ENCODE data around the gene PNMA6E.

PNMA6E gene

GRCh38 chrX:153401133-153401764 is at the start of gene PNMA6E:
TSS of gene PNMA6E (minus strand) at chrX:153401350. CDS start at chrX:153398849, 2,501 bp downstream.
- DNase-seq: no peak

GRCh38 chrX:153450949-153451277 is 49.8 kb upstream of the PNMA6E start:
- no peak for DNase-seq

DNA sequence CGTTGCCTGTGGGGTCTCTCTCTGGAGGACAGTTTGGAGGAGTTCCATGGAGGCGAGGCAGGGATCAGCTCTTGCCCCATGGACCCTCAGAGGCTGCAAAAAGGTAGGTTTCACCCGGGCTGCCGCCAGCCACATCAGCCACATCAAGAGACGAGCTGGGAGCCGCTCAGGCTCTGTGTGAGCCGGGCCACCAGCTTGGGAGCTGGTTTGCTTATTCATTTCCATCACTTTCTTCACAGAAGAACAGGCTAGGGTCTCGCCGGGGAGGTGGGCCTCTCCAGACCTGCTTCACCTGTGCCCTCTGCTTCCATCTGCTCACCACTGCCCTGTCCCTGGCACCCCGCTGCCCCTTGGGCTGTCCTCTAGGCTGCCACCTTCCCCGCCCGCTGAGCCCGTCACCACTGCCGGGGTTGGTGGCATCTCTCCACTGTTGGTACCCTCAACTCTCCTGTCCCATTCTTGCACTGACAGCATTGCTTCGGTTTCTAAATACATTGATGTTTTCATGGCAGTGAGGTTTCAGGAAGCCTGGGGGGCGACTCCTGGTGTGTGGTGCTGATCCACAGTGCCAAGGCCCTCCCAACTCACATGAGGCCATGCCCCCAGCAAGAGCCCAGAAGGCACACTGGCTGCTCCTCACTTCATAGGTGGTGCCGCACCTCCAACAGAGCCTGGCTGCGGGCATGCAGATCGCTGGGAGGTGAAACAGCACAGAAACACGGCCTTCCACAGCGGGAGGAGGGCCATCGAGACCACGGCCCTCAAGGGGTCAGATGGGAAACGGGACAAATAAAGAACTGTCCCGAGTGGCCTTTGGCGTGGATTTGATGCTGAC is 49.2 kb upstream of the PNMA6E start:
- DNase-seq: no peak

GRCh38 chrX:153449368-153450113 is 48.4 kb upstream of the PNMA6E start:
- no peak for DNase-seq

- DNase-seq: no peak
These were observed 47.6 kb upstream of the PNMA6E start for GRCh38 chrX:153448556-153449367.

DNA sequence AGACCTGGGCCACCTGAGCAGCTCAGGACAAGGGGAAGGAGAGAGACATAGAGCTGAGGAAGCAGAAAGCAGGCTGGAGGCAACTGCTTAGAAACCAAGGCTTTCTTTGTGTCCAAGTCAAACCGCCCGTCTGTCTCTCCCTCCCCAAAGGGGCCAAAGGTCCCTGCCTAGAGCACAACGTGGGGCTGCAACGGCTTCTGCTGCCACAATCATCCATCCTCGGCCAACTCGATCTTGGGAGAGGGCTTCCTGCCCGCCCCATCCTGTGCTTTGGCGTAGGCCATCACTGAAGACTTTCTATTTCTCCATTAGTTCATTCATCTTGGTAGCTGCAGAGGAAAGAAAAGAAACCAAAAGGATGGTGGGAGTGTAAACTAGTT is 46.4 kb upstream of the PNMA6E start:
- no peak for DNase-seq

GRCh38 chrX:153446950-153447580 is 45.9 kb upstream of the PNMA6E start:
- DNase-seq: no peak

DNA sequence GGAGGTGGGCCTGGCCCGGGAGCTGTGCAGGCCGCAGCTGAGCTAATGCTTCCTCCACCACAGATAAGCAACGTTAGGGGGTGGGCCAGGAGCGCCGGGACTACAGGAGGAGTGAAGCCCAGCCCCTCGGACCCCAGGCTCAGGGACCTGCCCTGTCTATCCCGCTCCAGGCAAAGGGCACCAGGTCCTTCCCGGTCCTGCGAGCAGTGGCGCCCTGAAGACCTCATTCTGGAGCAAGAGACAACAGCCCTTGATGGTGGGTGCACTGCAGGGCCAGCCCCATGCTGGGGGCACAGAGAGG is 45.4 kb upstream of the PNMA6E start:
- DNase-seq: no peak

DNA sequence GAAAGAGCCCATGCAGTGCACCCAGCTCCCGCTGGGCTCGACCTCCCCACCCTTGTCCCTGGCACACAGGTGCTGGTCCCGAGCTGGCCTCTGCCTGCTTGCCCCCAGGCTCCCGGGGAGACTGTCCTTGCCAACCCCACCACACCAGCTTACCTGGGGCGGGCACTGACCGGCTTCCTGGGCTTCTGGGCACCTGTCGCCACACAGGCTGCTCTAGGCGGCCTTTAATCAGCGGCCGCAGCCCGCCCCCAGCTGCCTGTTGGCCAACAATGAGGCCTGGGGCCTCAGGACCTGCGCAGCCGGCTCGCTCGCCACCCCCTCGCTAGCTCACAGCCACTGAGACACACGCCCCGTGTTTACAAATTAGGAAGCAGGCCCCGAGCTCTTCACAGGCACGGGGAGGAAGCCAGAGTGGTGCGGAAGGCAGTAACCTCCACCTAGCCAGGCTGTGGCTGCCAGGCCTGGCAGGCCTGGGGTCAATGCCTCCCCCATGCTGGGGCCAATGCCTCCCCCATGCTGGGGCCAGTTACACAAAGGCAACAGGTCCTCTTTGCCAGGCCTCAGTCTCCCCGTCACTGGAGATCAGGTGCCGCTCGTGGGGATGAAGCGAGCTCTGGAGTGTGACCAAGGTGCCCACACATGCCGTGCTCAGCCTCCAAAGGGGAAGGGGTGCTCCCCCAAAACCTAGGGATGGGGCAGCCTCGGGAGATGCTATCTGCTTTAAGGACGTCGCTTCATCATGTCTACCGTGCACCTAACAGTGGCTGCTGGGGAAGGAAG is 44.9 kb upstream of the PNMA6E start, which contains the start of gene TREX2:
TSS of gene TREX2 (minus strand) at position 201 of the 780 bp plus-strand sequence. CDS start 626 bp downstream, outside the sequence.
- DNase-seq: no peak

DNA sequence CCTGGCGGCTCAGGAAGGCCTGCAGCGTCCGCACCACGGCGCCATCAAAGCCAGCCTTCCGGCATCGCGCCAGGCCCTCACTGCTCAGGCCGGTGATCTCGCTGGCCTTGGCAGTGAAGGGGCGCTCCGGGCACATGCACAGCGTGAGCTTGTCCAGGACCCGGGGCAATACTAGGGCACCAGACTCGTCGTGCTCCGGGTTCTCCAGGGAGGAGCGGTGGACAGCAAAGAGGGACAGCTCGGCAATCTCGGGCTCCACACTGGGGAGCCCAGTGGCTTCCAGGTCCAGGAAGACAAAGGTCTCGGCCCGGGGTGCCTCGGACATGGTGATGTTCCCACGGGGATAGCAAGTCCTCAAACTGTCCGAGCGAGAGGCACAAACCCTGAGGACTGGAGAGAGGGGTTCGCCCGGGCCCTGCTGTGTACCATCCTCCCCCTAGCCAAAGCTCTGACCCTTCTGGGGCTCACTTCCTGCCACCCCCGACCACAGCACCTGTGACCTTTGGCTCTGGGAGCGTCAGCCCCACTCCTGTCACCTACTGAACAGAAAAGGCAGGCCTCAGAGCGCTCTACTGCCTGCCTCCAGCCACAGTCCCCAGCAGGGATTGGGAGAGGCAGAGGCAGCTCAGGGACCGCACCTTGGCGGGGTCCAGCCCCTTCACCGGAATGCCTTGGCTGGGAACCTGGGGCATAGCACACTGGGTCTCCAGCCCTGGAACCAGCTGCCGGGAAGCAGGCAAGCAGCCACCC is 44.1 kb upstream of the PNMA6E start:
- no peak for DNase-seq

GRCh38 chrX:153444333-153445011 is 43.3 kb upstream of the PNMA6E start:
- DNase-seq: no peak

- DNase-seq: no peak
These were observed 42.6 kb upstream of the PNMA6E start for GRCh38 chrX:153443476-153444332.

- DNase-seq: no peak
These were observed 41.3 kb upstream of the PNMA6E start for GRCh38 chrX:153442463-153442862.

DNA sequence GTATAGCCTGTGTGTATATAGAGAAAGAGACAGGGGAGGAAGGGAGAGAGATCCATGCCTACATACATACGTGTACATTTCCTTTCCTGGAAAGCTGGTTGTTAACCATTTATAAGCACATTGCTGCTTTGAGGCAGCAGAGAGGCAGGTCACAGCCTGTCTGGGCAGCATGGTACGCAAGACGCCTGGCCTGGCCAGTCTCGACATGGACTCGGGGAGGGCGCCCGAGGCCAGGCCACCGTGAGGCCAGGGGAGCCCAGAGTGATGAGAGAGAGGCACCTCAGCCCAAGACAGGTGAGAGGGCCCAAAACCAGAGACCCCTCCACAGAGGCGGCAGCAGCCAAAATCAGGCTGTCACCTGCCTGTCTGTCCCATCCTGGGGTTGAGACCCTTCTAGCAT is 40.8 kb upstream of the PNMA6E start:
- no peak for DNase-seq

- no peak for DNase-seq
These were observed 40.1 kb upstream of the PNMA6E start for GRCh38 chrX:153441296-153441695.

- no peak for DNase-seq
These were observed 39.5 kb upstream of the PNMA6E start for GRCh38 chrX:153440556-153441135.

- no peak for DNase-seq
These were observed 38.8 kb upstream of the PNMA6E start for GRCh38 chrX:153439977-153440376.

DNA sequence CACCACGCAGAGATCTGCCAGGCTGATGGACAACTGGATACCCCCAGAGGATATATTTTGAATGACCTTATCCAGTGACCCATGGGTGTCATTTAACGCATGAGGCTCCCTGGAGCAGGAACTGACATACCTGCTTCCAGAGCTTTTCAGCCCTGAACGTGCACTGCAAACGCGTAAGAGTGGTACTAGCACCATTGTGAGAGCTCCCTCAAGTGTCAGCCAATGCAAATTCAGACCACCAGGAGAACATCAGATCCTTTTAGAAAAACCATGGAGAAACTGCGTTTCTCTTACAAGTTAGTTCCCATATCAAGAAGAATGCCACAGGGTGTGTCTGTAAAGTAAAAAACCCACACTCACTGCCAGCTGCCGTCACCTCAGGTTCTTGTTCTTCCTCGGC is 37.4 kb upstream of the PNMA6E start:
- DNase-seq: no peak

DNA sequence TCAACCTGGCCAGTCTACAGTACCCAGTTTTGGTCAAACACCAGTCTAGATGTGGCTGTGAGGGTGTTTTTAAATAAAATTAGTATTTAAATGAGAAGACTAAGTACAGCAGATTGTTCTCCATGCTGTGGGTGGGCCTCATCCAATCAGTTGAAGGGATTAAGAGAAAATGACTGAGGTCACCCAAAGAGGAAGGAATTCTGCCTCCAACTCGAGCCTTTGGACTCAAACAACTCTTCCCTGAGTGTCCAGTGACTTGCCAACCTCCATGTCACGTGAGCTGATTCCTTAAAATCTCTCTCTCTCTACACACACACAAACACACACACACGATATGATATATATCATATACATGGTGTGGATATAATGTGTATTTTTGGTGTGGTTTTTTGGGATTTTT is 34.7 kb upstream of the PNMA6E start:
- no peak for DNase-seq
